ENCODE results near the gene BZW2.

Gene BZW2

GRCh38 chr7:16688249-16688648, 42.3 kb downstream of the BZW2 start:
- H3K27me3 ChIP-seq (ENCODE audit: insufficient read depth, poor library complexity, severe bottlenecking) = no peaks in the 10 kb centered on the region
- TF ChIP-seq CTCF (IDR thresholded peaks at IDR 0.05; ENCODE audit: poor library complexity, severe bottlenecking) = no peak
- H3K4me1 ChIP-seq (ENCODE audit: insufficient read depth, poor library complexity, severe bottlenecking) = no peaks in the 10 kb centered on the region
- no peaks in the 10 kb centered on the region for H3K9me3 ChIP-seq (ENCODE audit: severe bottlenecking)
- no peak overlapping the region for H3K27ac ChIP-seq (ENCODE audit: poor library complexity, severe bottlenecking)
- ATAC-seq (ENCODE audit: low read depth) = peak; percentile 89
- H3K4me3 ChIP-seq (ENCODE audit: severe bottlenecking) = no peak overlapping the region
- H3K36me3 ChIP-seq (ENCODE audit: low read depth) = peaks cover 69% of the 10 kb centered on the region
- DNase-seq (ENCODE audit: low spot score) = no peak

- H3K27me3 ChIP-seq (ENCODE audit: insufficient read depth, poor library complexity, severe bottlenecking) = no peaks in the 10 kb centered on the region
- no peak for TF ChIP-seq CTCF (IDR thresholded peaks at IDR 0.05; ENCODE audit: poor library complexity, severe bottlenecking)
- no peaks in the 10 kb centered on the region for H3K4me1 ChIP-seq (ENCODE audit: insufficient read depth, poor library complexity, severe bottlenecking)
- H3K27ac ChIP-seq (ENCODE audit: poor library complexity, severe bottlenecking) = no peak overlapping the region
- H3K36me3 ChIP-seq (ENCODE audit: low read depth) = peaks cover 74% of the 10 kb centered on the region
- no peak for ATAC-seq (ENCODE audit: low read depth)
- H3K4me3 ChIP-seq (ENCODE audit: severe bottlenecking) = no peak overlapping the region
- no peaks in the 10 kb centered on the region for H3K9me3 ChIP-seq (ENCODE audit: severe bottlenecking)
- no peak for DNase-seq (ENCODE audit: low spot score)
These were observed 45.3 kb downstream of the BZW2 start for GRCh38 chr7:16691241-16691640.

- no peak for ATAC-seq (ENCODE audit: low read depth)
- no peaks in the 10 kb centered on the region for H3K27me3 ChIP-seq (ENCODE audit: insufficient read depth, poor library complexity, severe bottlenecking)
- no peaks in the 10 kb centered on the region for H3K4me1 ChIP-seq (ENCODE audit: insufficient read depth, poor library complexity, severe bottlenecking)
- TF ChIP-seq CTCF (IDR thresholded peaks at IDR 0.05; ENCODE audit: poor library complexity, severe bottlenecking) = no peak
- no peak for DNase-seq (ENCODE audit: low spot score)
- peaks cover 88% of the 10 kb centered on the region for H3K36me3 ChIP-seq (ENCODE audit: low read depth)
- no peak overlapping the region for H3K4me3 ChIP-seq (ENCODE audit: severe bottlenecking)
- H3K27ac ChIP-seq (ENCODE audit: poor library complexity, severe bottlenecking) = no peak overlapping the region
- H3K9me3 ChIP-seq (ENCODE audit: severe bottlenecking) = no peaks in the 10 kb centered on the region
These were observed 47.8 kb downstream of the BZW2 start for GRCh38 chr7:16693601-16694318.

GRCh38 chr7:16694806-16695205, 48.8 kb downstream of the BZW2 start:
- TF ChIP-seq CTCF (IDR thresholded peaks at IDR 0.05; ENCODE audit: poor library complexity, severe bottlenecking) = no peak
- Histone ChIP-seq H3K27ac (ENCODE audit: poor library complexity, severe bottlenecking) (no peak overlapping the region), H3K4me1 (ENCODE audit: insufficient read depth, poor library complexity, severe bottlenecking) (no peaks in the 10 kb centered on the region), H3K27me3 (ENCODE audit: insufficient read depth, poor library complexity, severe bottlenecking) (no peaks in the 10 kb centered on the region), H3K9me3 (ENCODE audit: severe bottlenecking) (no peaks in the 10 kb centered on the region), H3K36me3 (ENCODE audit: low read depth) (peaks cover 92% of the 10 kb centered on the region), H3K4me3 (ENCODE audit: severe bottlenecking) (no peak overlapping the region)
- no peak for ATAC-seq (ENCODE audit: low read depth)
- no peak for DNase-seq (ENCODE audit: low spot score)

GRCh38 chr7:16695621-16696237, 49.7 kb downstream of the BZW2 start:
- DNase-seq (ENCODE audit: low spot score) = no peak
- H3K27me3 ChIP-seq (ENCODE audit: insufficient read depth, poor library complexity, severe bottlenecking) = no peaks in the 10 kb centered on the region
- TF ChIP-seq CTCF (IDR thresholded peaks at IDR 0.05; ENCODE audit: poor library complexity, severe bottlenecking) = peak; percentile 63
- H3K27ac ChIP-seq (ENCODE audit: poor library complexity, severe bottlenecking) = no peak overlapping the region
- peak; percentile 82 for ATAC-seq (ENCODE audit: low read depth)
- no peak overlapping the region for H3K4me3 ChIP-seq (ENCODE audit: severe bottlenecking)
- H3K36me3 ChIP-seq (ENCODE audit: low read depth) = peaks cover 93% of the 10 kb centered on the region
- H3K9me3 ChIP-seq (ENCODE audit: severe bottlenecking) = no peaks in the 10 kb centered on the region
- H3K4me1 ChIP-seq (ENCODE audit: insufficient read depth, poor library complexity, severe bottlenecking) = no peaks in the 10 kb centered on the region
